OCI-LY3 (cell line): ENCODE measurements around the gene ZFP92.

Source experiments
- H2AFZ ChIP-seq: fragments of 200-600, 300-600 bp; shearing (Covaris generic); 2 replicates; pipeline ENCODE4 v1.6.0; 2014; ENCODE audit warnings: antibody characterized with exemption, low read depth, low read length
- H3K27ac ChIP-seq: fragments of 200-600, 300-600 bp; sonication (generic); 2 replicates; pipeline ENCODE4 v1.5.1; 2014; ENCODE audit warnings: mild to moderate bottlenecking, low read length, moderate library complexity, mixed read lengths
- H3K27me3 ChIP-seq: fragments of 200-600, 300-600 bp; sonication (generic); 2 replicates; pipeline ENCODE4 v1.6.1; 2014; ENCODE audit warnings: low read depth, low read length, mixed read lengths
- H3K36me3 ChIP-seq: fragments of 200-600, 300-600 bp; sonication (generic); replicated peaks from 2 replicates; pipeline ENCODE3; 2014; ENCODE audit warnings: low read depth, low read length, mixed read lengths
- H3K4me1 ChIP-seq: fragments of 300-600, 200-600 bp; sonication (generic); 2 replicates; pipeline ENCODE4 v1.6.1; 2014; ENCODE audit warnings: low read length, mixed read lengths
- H3K4me2 ChIP-seq: fragments of 200-600, 300-600 bp; sonication (generic); 2 replicates; pipeline ENCODE4 v1.6.1; 2014; ENCODE audit warnings: low read length, mixed read lengths
- H3K4me3 ChIP-seq: fragments of 300-600, 200-600 bp; sonication (generic); 2 replicates; pipeline ENCODE4 v1.5.1; 2014; ENCODE audit warnings: antibody characterized with exemption, mild to moderate bottlenecking, low read length, moderate library complexity
- H3K79me2 ChIP-seq: fragments of 300-600, 200-600 bp; shearing (Covaris generic); 2 replicates; pipeline ENCODE4 v1.6.1; 2014; ENCODE audit warnings: mild to moderate bottlenecking, low read length, mixed read lengths
- H3K9ac ChIP-seq: fragments of 300-600, 200-600 bp; shearing (Covaris generic); 2 replicates; pipeline ENCODE4 v1.6.0; 2014; ENCODE audit warnings: mild to moderate bottlenecking, low read length, moderate library complexity
- H3K9me3 ChIP-seq: fragments of 200-600, 300-600 bp; shearing (Covaris generic); 2 replicates; pipeline ENCODE4 v1.6.1; 2014; ENCODE audit warnings: low read length, mixed read lengths; ENCODE audit not compliant: insufficient read depth
- H4K20me1 ChIP-seq: fragments of 200-600, 300-600 bp; sonication (generic); 2 replicates; pipeline ENCODE4 v1.6.1; 2016; ENCODE audit warnings: low read length, mixed read lengths; ENCODE audit not compliant: insufficient read depth
- EZH2phosphoT487 ChIP-seq: fragments of 200-600 bp; shearing (Covaris generic); IDR thresholded peaks from 2 replicates; pipeline ENCODE4 v1.6.1; 2018; ENCODE audit warnings: antibody characterized with exemption, mixed run types, low read depth
- TF ChIP-seq, protein P1 (sequence below): fragments of 200-600, 300-600 bp; sonication (generic); IDR thresholded peaks from 2 replicates; pipeline ENCODE4 v1.5.1; 2014; ENCODE audit warnings: antibody characterized with exemption, low read length, low read depth

ZFP92 gene

DNA sequence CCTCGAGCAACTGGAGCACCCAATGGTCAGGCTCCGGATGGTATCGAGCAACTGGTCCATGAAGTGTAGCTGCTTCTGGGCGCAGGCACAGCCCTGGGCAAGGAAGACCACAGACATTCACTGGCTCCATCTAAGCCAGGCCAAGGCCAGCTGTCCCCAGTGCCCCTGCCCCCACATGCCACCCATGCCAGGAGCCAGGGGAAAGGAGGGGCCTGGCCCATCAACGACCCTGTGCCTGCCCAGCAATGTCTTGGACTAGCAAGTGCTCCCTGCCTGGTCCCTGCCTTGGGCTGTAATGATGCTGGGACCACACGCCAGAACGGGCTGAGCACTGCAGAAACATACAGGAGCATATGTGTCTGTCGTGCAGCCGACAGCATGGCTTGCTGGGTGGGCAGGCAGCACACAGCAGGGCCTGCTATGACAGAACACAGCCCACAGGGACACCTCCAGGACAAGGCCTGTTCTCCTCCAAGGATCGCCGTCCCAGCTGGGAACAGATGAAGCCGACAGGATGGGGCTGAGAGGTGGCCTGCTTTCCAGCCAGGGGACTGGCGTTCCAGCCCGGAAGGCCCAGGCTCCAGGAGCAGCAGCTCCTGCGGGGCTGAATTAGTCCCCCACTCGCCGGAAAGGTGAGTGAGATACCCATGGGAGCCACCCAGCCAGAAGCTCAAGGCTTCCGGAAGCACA lies 46.0 kb downstream of the ZFP92 start:
- no peaks in the 10 kb centered on the region for H3K27me3 ChIP-seq

GRCh38 chrX:153457827-153458466 lies 46.7 kb downstream of the ZFP92 start:
- Histone ChIP-seq H3K4me3 (no peak overlapping the region), H3K36me3 (peaks cover 5% of the 10 kb centered on the region), H3K9ac (no peak overlapping the region)

More for the DNA sequence above, 46.0 kb downstream of the ZFP92 start:
- no peak overlapping the region for H2AFZ ChIP-seq
- H3K4me2 ChIP-seq: no peak overlapping the region
- H3K27ac ChIP-seq: no peak overlapping the region
- TF ChIP-seq, protein P1, sequence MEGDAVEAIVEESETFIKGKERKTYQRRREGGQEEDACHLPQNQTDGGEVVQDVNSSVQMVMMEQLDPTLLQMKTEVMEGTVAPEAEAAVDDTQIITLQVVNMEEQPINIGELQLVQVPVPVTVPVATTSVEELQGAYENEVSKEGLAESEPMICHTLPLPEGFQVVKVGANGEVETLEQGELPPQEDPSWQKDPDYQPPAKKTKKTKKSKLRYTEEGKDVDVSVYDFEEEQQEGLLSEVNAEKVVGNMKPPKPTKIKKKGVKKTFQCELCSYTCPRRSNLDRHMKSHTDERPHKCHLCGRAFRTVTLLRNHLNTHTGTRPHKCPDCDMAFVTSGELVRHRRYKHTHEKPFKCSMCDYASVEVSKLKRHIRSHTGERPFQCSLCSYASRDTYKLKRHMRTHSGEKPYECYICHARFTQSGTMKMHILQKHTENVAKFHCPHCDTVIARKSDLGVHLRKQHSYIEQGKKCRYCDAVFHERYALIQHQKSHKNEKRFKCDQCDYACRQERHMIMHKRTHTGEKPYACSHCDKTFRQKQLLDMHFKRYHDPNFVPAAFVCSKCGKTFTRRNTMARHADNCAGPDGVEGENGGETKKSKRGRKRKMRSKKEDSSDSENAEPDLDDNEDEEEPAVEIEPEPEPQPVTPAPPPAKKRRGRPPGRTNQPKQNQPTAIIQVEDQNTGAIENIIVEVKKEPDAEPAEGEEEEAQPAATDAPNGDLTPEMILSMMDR: no peak
- TF ChIP-seq EZH2phosphoT487: no peak
- no peaks in the 10 kb centered on the region for H3K79me2 ChIP-seq
- no peak overlapping the region for H3K9ac ChIP-seq
- no peaks in the 10 kb centered on the region for H3K4me1 ChIP-seq
- no peaks in the 10 kb centered on the region for H3K9me3 ChIP-seq
- H3K4me3 ChIP-seq: no peak overlapping the region
- H3K36me3 ChIP-seq: peaks cover 5% of the 10 kb centered on the region
- H4K20me1 ChIP-seq: no peaks in the 10 kb centered on the region

DNA sequence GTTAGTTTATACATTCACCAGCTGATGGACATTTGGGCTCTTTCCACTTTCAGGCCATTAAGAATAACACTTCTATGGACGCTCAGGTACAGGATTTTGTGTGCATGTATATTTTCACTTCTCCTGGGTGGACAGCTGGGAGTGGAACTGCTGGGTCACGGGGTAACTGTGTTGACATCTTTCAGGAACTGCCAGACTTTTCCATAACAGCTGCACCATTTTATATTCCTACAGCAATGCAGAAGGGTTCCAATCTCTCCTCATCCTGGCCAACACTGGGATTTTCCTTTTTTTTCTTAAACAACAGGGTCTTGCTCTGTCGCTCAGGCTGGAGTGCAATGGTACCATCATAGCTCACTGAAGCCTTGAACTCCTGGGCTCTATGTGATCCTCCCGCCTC lies 47.2 kb downstream of the ZFP92 start:
- H3K27me3 ChIP-seq: no peaks in the 10 kb centered on the region
- H2AFZ ChIP-seq: no peak overlapping the region
- no peaks in the 10 kb centered on the region for H4K20me1 ChIP-seq
- TF ChIP-seq, protein P1: no peak
- TF ChIP-seq EZH2phosphoT487: no peak
- no peaks in the 10 kb centered on the region for H3K9me3 ChIP-seq
- no peak overlapping the region for H3K9ac ChIP-seq
- no peaks in the 10 kb centered on the region for H3K79me2 ChIP-seq
- no peak overlapping the region for H3K4me2 ChIP-seq
- no peak overlapping the region for H3K4me3 ChIP-seq
- no peak overlapping the region for H3K27ac ChIP-seq
- H3K4me1 ChIP-seq: no peaks in the 10 kb centered on the region
- H3K36me3 ChIP-seq: peaks cover 3% of the 10 kb centered on the region

More at GRCh38 chrX:153457827-153458466, 46.7 kb downstream of the ZFP92 start:
- Histone ChIP-seq H4K20me1 (no peaks in the 10 kb centered on the region), H2AFZ (no peak overlapping the region), H3K79me2 (no peaks in the 10 kb centered on the region), H3K27ac (no peak overlapping the region), H3K4me2 (no peak overlapping the region), H3K4me1 (no peaks in the 10 kb centered on the region), H3K27me3 (no peaks in the 10 kb centered on the region), H3K9me3 (no peaks in the 10 kb centered on the region)
- TF ChIP-seq, protein P1: no peak
- TF ChIP-seq EZH2phosphoT487: no peak

- Histone ChIP-seq H3K9me3 (no peaks in the 10 kb centered on the region), H4K20me1 (no peaks in the 10 kb centered on the region), H3K79me2 (no peaks in the 10 kb centered on the region), H3K4me1 (no peaks in the 10 kb centered on the region), H3K4me2 (no peak overlapping the region), H3K36me3 (peaks cover 3% of the 10 kb centered on the region), H2AFZ (no peak overlapping the region), H3K27ac (no peak overlapping the region), H3K27me3 (no peaks in the 10 kb centered on the region), H3K4me3 (no peak overlapping the region), H3K9ac (no peak overlapping the region)
- TF ChIP-seq, protein P1: no peak
- TF ChIP-seq EZH2phosphoT487: no peak
Observed at GRCh38 chrX:153459986-153460385, 48.7 kb downstream of the ZFP92 start.
